ENCODE data around the gene PLEKHH2.

PLEKHH2 gene

GRCh38 chr2:43731211-43731610, 94.2 kb downstream of the PLEKHH2 start:
- TF ChIP-seq CTCF (IDR thresholded peaks at IDR 0.05): no peak

- TF ChIP-seq CTCF (IDR thresholded peaks at IDR 0.05): no peak
Measured at GRCh38 chr2:43736637-43737036, 99.6 kb downstream of the PLEKHH2 start.

GRCh38 chr2:43737097-43737854, 100.2 kb downstream of the PLEKHH2 start:
- no peak for TF ChIP-seq CTCF (IDR thresholded peaks at IDR 0.05)

- TF ChIP-seq CTCF (IDR thresholded peaks at IDR 0.05): no peak
Measured at GRCh38 chr2:43737855-43738254, 100.8 kb downstream of the PLEKHH2 start.

GRCh38 chr2:43738257-43738656, 101.2 kb downstream of the PLEKHH2 start:
- no peak for TF ChIP-seq CTCF (IDR thresholded peaks at IDR 0.05)

- no peak for TF ChIP-seq CTCF (IDR thresholded peaks at IDR 0.05)
Measured at GRCh38 chr2:43743706-43744105, 106.6 kb downstream of the PLEKHH2 start.

- no peak for TF ChIP-seq CTCF (IDR thresholded peaks at IDR 0.05)
Measured at GRCh38 chr2:43745457-43745856, 108.4 kb downstream of the PLEKHH2 start.

GRCh38 chr2:43748333-43748732, 111.3 kb downstream of the PLEKHH2 start:
- TF ChIP-seq CTCF (IDR thresholded peaks at IDR 0.05): no peak
